HepG2 (cell line): ENCODE results near the gene STX4. TPM values are rescaled to one million over a fixed set of nuclear protein-coding genes. Genes with fewer than 3 reads are reported as not detected.

Source experiments
- ATF2 ChIP-seq: sonication (generic); formaldehyde crosslinking; IDR thresholded peaks from 2 replicates; pipeline ENCODE4 v1.4.0; 2020; ENCODE audit warnings: missing genetic modification reagents
- ATF6 ChIP-seq: sonication (generic); formaldehyde crosslinking; conservative IDR thresholded peaks from 2 replicates; pipeline ENCODE4 v1.4.0; 2020; ENCODE audit warnings: missing genetic modification reagents
- BRCA1 ChIP-seq: sonication (generic); formaldehyde crosslinking; IDR thresholded peaks from 2 replicates; pipeline ENCODE4 v1.4.0; 2020; ENCODE audit warnings: missing genetic modification reagents
- CCAR2 ChIP-seq: fragments of 200-400 bp; formaldehyde crosslinking; optimal IDR thresholded peaks from 2 replicates; pipeline ENCODE3; 2018; ENCODE audit warnings: low read depth, mild to moderate bottlenecking, low read length, moderate library complexity
- CREB3 ChIP-seq: sonication (generic); formaldehyde crosslinking; IDR thresholded peaks from 2 replicates; pipeline ENCODE4 v1.5.0; 2020; ENCODE audit warnings: missing genetic modification reagents
- FOXP1 ChIP-seq, 2 experiments: fragments of 450-650 bp in 1 of 2; IDR thresholded peaks; 2 replicates each; pipeline ENCODE4 v1.6.1; 2017 to 2018; ENCODE audit warnings: antibody characterized with exemption in 1 of 2
- GFI1 ChIP-seq: sonication (generic); formaldehyde crosslinking; IDR thresholded peaks from 2 replicates; pipeline ENCODE4 v1.5.0; 2020; ENCODE audit warnings: missing genetic modification reagents, mild to moderate bottlenecking, borderline replicate concordance
- HNRNPH1 ChIP-seq: fragments of 200-400 bp; formaldehyde crosslinking; optimal IDR thresholded peaks from 2 replicates; pipeline ENCODE3; 2017; ENCODE audit warnings: mild to moderate bottlenecking, low read depth, low read length
- HNRNPK ChIP-seq: fragments of 200-400 bp; formaldehyde crosslinking; IDR thresholded peaks from 2 replicates; pipeline ENCODE4 v1.6.1; 2018; ENCODE audit warnings: low read length, low read depth, moderate library complexity, mild to moderate bottlenecking; ENCODE audit not compliant: poor library complexity, severe bottlenecking
- HNRNPUL1 ChIP-seq: fragments of 200-400 bp; formaldehyde crosslinking; IDR thresholded peaks from 2 replicates; pipeline ENCODE4 v1.6.1; 2017; ENCODE audit warnings: low read depth, mild to moderate bottlenecking, low read length, moderate library complexity
- JUN ChIP-seq: sonication (generic); formaldehyde crosslinking; IDR thresholded peaks from 2 replicates; pipeline ENCODE4 v1.4.0; 2020; ENCODE audit warnings: mild to moderate bottlenecking, missing genetic modification reagents
- MEF2D ChIP-seq: sonication (generic); formaldehyde crosslinking; IDR thresholded peaks from 2 replicates; pipeline ENCODE4 v1.5.1; 2020; ENCODE audit warnings: mild to moderate bottlenecking, missing genetic modification reagents
- MTF2 ChIP-seq: sonication (generic); formaldehyde crosslinking; IDR thresholded peaks from 2 replicates; pipeline ENCODE4 v1.5.0; 2020; ENCODE audit warnings: missing genetic modification reagents, borderline replicate concordance
- MXI1 ChIP-seq: IDR thresholded peaks from 3 replicates; pipeline ENCODE4 v1.6.1; 2012; ENCODE audit warnings: low read depth, low read length, inconsistent platforms, borderline replicate concordance
- NR3C1 ChIP-seq: sonication (generic); formaldehyde crosslinking; IDR thresholded peaks from 2 replicates; pipeline ENCODE4 v1.4.0; 2020; ENCODE audit warnings: missing genetic modification reagents
- RAD21 ChIP-seq: fragments of 450-650 bp; formaldehyde crosslinking; IDR thresholded peaks from 2 replicates; pipeline ENCODE4 v1.5.0; 2020; ENCODE audit warnings: mild to moderate bottlenecking
- SAP130 ChIP-seq: IDR thresholded peaks from 2 replicates; pipeline ENCODE4 v1.6.1; 2016; ENCODE audit warnings: low read depth
- STAG1 ChIP-seq: sonication (generic); formaldehyde crosslinking; IDR thresholded peaks from 2 replicates; pipeline ENCODE4 v1.4.0; 2020; ENCODE audit warnings: missing genetic modification reagents
- TARDBP ChIP-seq: sonication (generic); formaldehyde crosslinking; IDR thresholded peaks from 2 replicates; pipeline ENCODE4 v1.8.0; 2022; ENCODE audit warnings: mild to moderate bottlenecking, missing genetic modification reagents
- TSC22D2 ChIP-seq: sonication (generic); formaldehyde crosslinking; IDR thresholded peaks from 2 replicates; pipeline ENCODE4 v1.5.1; 2020; ENCODE audit warnings: missing genetic modification reagents, mild to moderate bottlenecking, borderline replicate concordance
- ZFP1 ChIP-seq: IDR thresholded peaks from 2 replicates; pipeline ENCODE4 v1.6.1; 2016
- ZFP90 ChIP-seq: sonication (generic); formaldehyde crosslinking; IDR thresholded peaks from 2 replicates; pipeline ENCODE4 v1.8.0; 2022; ENCODE audit warnings: missing genetic modification reagents, mild to moderate bottlenecking, inconsistent platforms, borderline replicate concordance
- ZNF121 ChIP-seq: sonication (generic); formaldehyde crosslinking; IDR thresholded peaks from 2 replicates; pipeline ENCODE4 v1.5.0; 2020; ENCODE audit warnings: mild to moderate bottlenecking, missing genetic modification reagents
- ZNF510 ChIP-seq: sonication (generic); formaldehyde crosslinking; IDR thresholded peaks from 2 replicates; pipeline ENCODE4 v1.4.0; 2020; ENCODE audit warnings: low read depth, mild to moderate bottlenecking, missing genetic modification reagents
- ZNF546 ChIP-seq: sonication (generic); formaldehyde crosslinking; conservative IDR thresholded peaks from 2 replicates; pipeline ENCODE4 v1.8.1; 2023; ENCODE audit warnings: mild to moderate bottlenecking, missing genetic modification reagents
- ZNF576 ChIP-seq: sonication (generic); formaldehyde crosslinking; IDR thresholded peaks from 2 replicates; pipeline ENCODE4 v1.4.0; 2020; ENCODE audit warnings: mild to moderate bottlenecking, missing genetic modification reagents
- ZNF740 ChIP-seq: sonication (generic); formaldehyde crosslinking; IDR thresholded peaks from 2 replicates; pipeline ENCODE4 v1.4.0; 2020; ENCODE audit warnings: missing genetic modification reagents
- polyA plus RNA-seq, 8 experiments: library from polyadenylated mRNA; depleted of rRNA in 3 of 8; stranded (reverse) in 7 of 8; unstranded in 1 of 8; fragments of >200 nt; fragmentation: Illumina TruSeq in 4 of 8; extraction: Trizol in 4 of 8; gene quantifications; 2 replicates each; pipeline versions ENCODE4 v1.2.1 to v1.2.3, GENCODE V29; 2011 to 2016; ENCODE audit warnings: low read depth in 4 of 8, missing spikeins in 1 of 8, mixed read lengths in 1 of 8; ENCODE audit not compliant: insufficient read depth in 1 of 8
- total RNA-seq, 5 experiments: library from RNA; depleted of rRNA; stranded (reverse); fragments of >200 nt; fragmentation: Illumina TruSeq; extraction: Trizol; gene quantifications; 2 replicates each; pipeline ENCODE4 v1.2.3, GENCODE V29; 2016; ENCODE audit warnings: low read depth in 1 of 5

Gene STX4
- total and polyA plus RNA-seq, 2 of the 13 experiments (the other 11 are each of a cell fraction or from before 2014, with no cell fraction given) = 29.2 to 34.6 TPM

GRCh38 chr16:30996324-30996984 lies 36.9 kb upstream of the STX4 start (continued):
- TF ChIP-seq MEF2D (0 out of 2 replicates have a peak, but pooled peaks have one; percentile 32), MTF2 (CRISPR knock-in tag) (no peak), ZNF546 (CRISPR knock-in tag) (no peak), NR3C1 (no peak), TARDBP (CRISPR knock-in tag) (peak; percentile 63; the same call in 1 of the 2 replicates), TSC22D2 (no peak), JUN (CRISPR knock-in tag) (no peak; the same call in 1 of the 2 replicates), RAD21 (CRISPR knock-in tag) (peak; percentile 29; the same call in 1 of the 2 replicates), ATF6 (CRISPR knock-in tag) (no peak), ZNF740 (CRISPR knock-in tag) (peak; percentile 92), ZNF576 (CRISPR knock-in tag) (no peak), GFI1 (CRISPR knock-in tag) (peak; percentile 60), MXI1 (peak; percentile 18; the same call in 1 of the 3 replicates), HNRNPUL1 (no peak), ZFP1 (CRISPR knock-in tag) (peak; percentile 59; the same call in 1 of the 2 replicates), ZFP90 (no peak), BRCA1 (CRISPR knock-in tag) (no peak), SAP130 (CRISPR knock-in tag) (no peak; the same call in 1 of the 2 replicates), HNRNPK (no peak), CCAR2 (peak; percentile 55), HNRNPH1 (no peak), ATF2 (CRISPR knock-in tag) (peak; percentile 68; the same call in 1 of the 2 replicates), ZNF121 (CRISPR knock-in tag) (no peak), FOXP1 (IDR thresholded peaks at IDR 0.05) (no peak), FOXP1 (CRISPR knock-in tag; IDR thresholded peaks at IDR 0.05) (no peak), ZNF510 (CRISPR knock-in tag) (no peak), CREB3 (no peak), STAG1 (CRISPR knock-in tag) (0 out of 2 replicates have a peak, but pooled peaks have one; percentile 18)
